ENCODE measurements around the gene C2CD4C. TPM values are rescaled to one million over a fixed set of nuclear protein-coding genes. Genes with fewer than 3 reads are reported as not detected.

Gene C2CD4C
- total and polyA plus RNA-seq, 10 of the 15 experiments (the other 5 are each of a cell fraction or from before 2014, with no cell fraction given), result not detected

- in situ Hi-C loops (cut with MboI), result no loop called here
- no peak for FAIRE-seq
- no TSS peak for BruUV-seq (replicated peaks)
- 25% methylated on average over 22 of the region's 23 CpGs for WGBS (ENCODE audit: insufficient coverage, insufficient replicate concordance, low lambda C conversion rate, missing lambda C conversion rate)
- Histone ChIP-seq H3K4me2 (ENCODE audit: control insufficient read depth, insufficient read depth) (no peak overlapping the region), H3K36me3 (ENCODE audit: control insufficient read depth in 2 of 2, insufficient read depth in 2 of 2, low read length in 1 of 2) (no peaks in the 10 kb centered on the region), H3K4me3 (no peak overlapping the region), H3K27ac (ENCODE audit: control insufficient read depth, insufficient read depth) (no peak overlapping the region), H4K20me1 (ENCODE audit: control insufficient read depth, insufficient read depth) (no peaks in the 10 kb centered on the region), H2AFZ (ENCODE audit: control insufficient read depth, low read depth, low read length) (no peak overlapping the region), H3K9me3 (replicated peaks; ENCODE audit: control insufficient read depth, insufficient read depth, low read length) (peaks cover 3% of the 10 kb centered on the region; the same call in 1 of the 3 replicates), H3K9ac (ENCODE audit: control insufficient read depth, insufficient read depth, low read length) (no peak overlapping the region), H3K4me1 (ENCODE audit: control insufficient read depth, insufficient read depth, low read length) (no peaks in the 10 kb centered on the region), H3K27me3 (replicated peaks in 1 of 2; ENCODE audit: control insufficient read depth in 2 of 2, insufficient read depth in 2 of 2, low read length in 1 of 2) (no peaks in the 10 kb centered on the region), H3K79me2 (ENCODE audit: control insufficient read depth, insufficient read depth, low read length) (no peaks in the 10 kb centered on the region)
- CTCF ChIA-PET, result no interaction called here
- intact Hi-C loops (cut with micrococcal nuclease; ENCODE audit: unreplicated experiment), result no loop called here
- SMC1A ChIA-PET (ENCODE audit: uncharacterized antibody, unreplicated experiment), result no interaction called here
- DNase-seq (ENCODE audit: low read depth, low spot score), result no peak
- no peak for ATAC-seq
- RAD21 ChIA-PET (ENCODE audit: unreplicated experiment), result no interaction called here
- no peak for TF ChIP-seq ATF2 (IDR thresholded peaks at IDR 0.05; ENCODE audit: low read length)
- TF ChIP-seq BCL11A (IDR thresholded peaks at IDR 0.05; ENCODE audit: low read depth, low read length), result no peak
- no peak for TF ChIP-seq TCF7 (IDR thresholded peaks at IDR 0.05; ENCODE audit: borderline replicate concordance)
- no peak for TF ChIP-seq ZBTB11 (CRISPR knock-in tag; IDR thresholded peaks at IDR 0.05)
- POLR2A ChIA-PET, result no interaction called here
These were observed 32.4 kb upstream of the C2CD4C start for GRCh38 chr19:441213-441836.
